K562 (cell line): ENCODE data around the gene SRRT. TPM values are rescaled to one million over a fixed set of nuclear protein-coding genes. Genes with fewer than 3 reads are reported as not detected.

Source experiments
- BRF1 ChIP-seq: IDR thresholded peaks from 3 replicates; pipeline ENCODE4 v1.6.1; 2011; ENCODE audit warnings: borderline replicate concordance, mild to moderate bottlenecking; ENCODE audit not compliant: insufficient read length; ENCODE audit errors: extremely low read depth
- CEBPG ChIP-seq, 3 experiments: fragments of 200-800 bp in 1 of 3; sonication (Bioruptor generic) in 1 of 3; sonication (generic) in 1 of 3; formaldehyde crosslinking in 1 of 3; IDR thresholded peaks in 2 of 3; conservative IDR thresholded peaks in 1 of 3; 2 replicates each; pipeline versions ENCODE4 v1.6.1 to v1.8.0; 2016 to 2022; ENCODE audit warnings: missing compliant biosample characterization in 2 of 3, missing genetic modification characterization in 2 of 3, mild to moderate bottlenecking in 1 of 3, missing genetic modification reagents in 1 of 3
- EP400 ChIP-seq: fragments of 450-650 bp; IDR thresholded peaks from 2 replicates; pipeline ENCODE4 v1.6.1; 2017; ENCODE audit warnings: antibody characterized with exemption, mild to moderate bottlenecking, moderate library complexity
- ETS1 ChIP-seq: conservative IDR thresholded peaks from 2 replicates; pipeline ENCODE4 v1.6.1; 2011; ENCODE audit warnings: low read depth, mild to moderate bottlenecking, low read length; ENCODE audit not compliant: control insufficient read depth
- ETV6 ChIP-seq, 3 experiments: fragments of 150-350 bp in 1 of 3; sonication (generic) in 1 of 3; formaldehyde crosslinking in 1 of 3; IDR thresholded peaks; 2 replicates each; pipeline versions ENCODE4 v1.6.1 to v1.8.0; 2014 to 2022; ENCODE audit warnings: borderline replicate concordance in 2 of 3, low read depth in 2 of 3, antibody characterized with exemption in 1 of 3, low read length in 1 of 3, mild to moderate bottlenecking in 1 of 3, missing genetic modification reagents in 1 of 3
- MLX ChIP-seq, 2 experiments: fragments of 450-650 bp in 1 of 2; sonication (generic) in 1 of 2; formaldehyde crosslinking; conservative IDR thresholded peaks; 2 replicates each; pipeline versions ENCODE4 v1.4.0 to v1.8.1; 2020 to 2022; ENCODE audit warnings: mild to moderate bottlenecking in 1 of 2, missing genetic modification reagents in 1 of 2
- MXI1 ChIP-seq: IDR thresholded peaks from 2 replicates; pipeline ENCODE4 v1.6.1; 2011; ENCODE audit warnings: low read depth, mild to moderate bottlenecking, improper control_type of control experiment, low read length
- NFE2L1 ChIP-seq: fragments of 450-650 bp; IDR thresholded peaks from 2 replicates; pipeline ENCODE4 v1.6.1; 2016; ENCODE audit warnings: missing genetic modification characterization, low read depth, mild to moderate bottlenecking, missing compliant biosample characterization, moderate library complexity, borderline replicate concordance
- PHF21A ChIP-seq: fragments of 450-650 bp; IDR thresholded peaks from 2 replicates; pipeline ENCODE4 v1.6.1; 2017; ENCODE audit warnings: low read depth, borderline replicate concordance
- POLR2AphosphoS2 ChIP-seq: IDR thresholded peaks from 2 replicates; pipeline ENCODE4 v1.6.1; 2012; ENCODE audit warnings: low read length, improper control_type of control experiment
- ZKSCAN3 ChIP-seq: fragments of 250-450 bp; sonication (Bioruptor Pico); IDR thresholded peaks from 2 replicates; pipeline ENCODE4 v1.4.0; 2020
- ZNF121 ChIP-seq: sonication (generic); formaldehyde crosslinking; conservative IDR thresholded peaks from 2 replicates; pipeline ENCODE4 v1.8.0; 2022; ENCODE audit warnings: missing genetic modification reagents
- ZNF239 ChIP-seq: fragments of 250-450 bp; sonication (Bioruptor Pico); IDR thresholded peaks from 2 replicates; pipeline ENCODE4 v1.4.0; 2020; ENCODE audit warnings: mild to moderate bottlenecking
- ZNF318 ChIP-seq, 2 experiments: fragments of 450-650 bp; IDR thresholded peaks; 2 replicates each; pipeline ENCODE4 v1.6.1; 2016; ENCODE audit warnings: mild to moderate bottlenecking in 2 of 2, borderline replicate concordance in 1 of 2, low read depth in 1 of 2, moderate library complexity in 1 of 2
- ZNF444 ChIP-seq: fragments of 250-450 bp; sonication (Bioruptor Pico); IDR thresholded peaks from 2 replicates; pipeline ENCODE4 v1.4.0; 2020; ENCODE audit warnings: mild to moderate bottlenecking, moderate library complexity
- polyA plus RNA-seq, 8 experiments: library from polyadenylated mRNA; depleted of rRNA in 4 of 8; stranded (reverse) in 5 of 8; unstranded in 3 of 8; fragments of >200 nt; fragmentation: Nextera tagmentation in 2 of 8; fragmentation: Illumina TruSeq in 1 of 8; extraction: Ambion mirVana in 2 of 8; extraction: Trizol in 1 of 8; gene quantifications; 2 replicates each; pipeline versions ENCODE4 v1.2.1 to v1.2.3, GENCODE V29; 2011 to 2014; ENCODE audit warnings: inconsistent platforms in 1 of 8, missing spikeins in 1 of 8
- total RNA-seq, 7 experiments: library from RNA; depleted of rRNA in 6 of 7; stranded (reverse); fragments of >200 nt in 6 of 7; fragmentation: Illumina TruSeq in 2 of 7; extraction: Trizol in 2 of 7; gene quantifications; 2 replicates each; pipeline versions ENCODE4 v1.2.1 to v1.2.3, GENCODE V29; 2011 to 2021; ENCODE audit warnings: low replicate concordance in 1 of 7

The SRRT gene
- total and polyA plus RNA-seq, 9 of the 15 experiments (the other 6 are each of a cell fraction or from before 2014, with no cell fraction given): 10.3 to 263 (median 84.4) TPM

GRCh38 chr7:100867040-100867775 lies 7.7 kb upstream of the SRRT start, which contains the start of gene TRIP6 (continued):
- peak; percentile 99 for TF ChIP-seq EP400
- TF ChIP-seq MXI1: no peak
- TF ChIP-seq ZNF444 (CRISPR knock-in tag): no peak
- peak in 1 of 2 experiments; percentile 74; a peak in 2 of 4 replicates for TF ChIP-seq ZNF318 (IDR thresholded peaks at IDR 0.05; ENCODE audit: borderline replicate concordance in 1 of 2, low read depth in 1 of 2)
- 0 out of 2 replicates have a peak, but pooled peaks have one; percentile 24 for TF ChIP-seq ETS1
- 0 out of 2 replicates have a peak, but pooled peaks have one; percentile 7 for TF ChIP-seq PHF21A
- no peak for TF ChIP-seq BRF1
- TF ChIP-seq POLR2AphosphoS2: 0 out of 2 replicates have a peak, but pooled peaks have one; percentile 43
- no peak for TF ChIP-seq CEBPG (CRISPR knock-in tag; IDR thresholded peaks at IDR 0.05)
- TF ChIP-seq CEBPG (tag; conservative IDR thresholded peaks at IDR 0.05 in 1 of 2, IDR thresholded peaks at IDR 0.05 in 1 of 2): no peak
- TF ChIP-seq ZKSCAN3: no peak
- TF ChIP-seq ETV6 (IDR thresholded peaks at IDR 0.05; ENCODE audit: borderline replicate concordance in 1 of 2, low read depth in 2 of 2, low read length in 1 of 2): no peak
- no peak for TF ChIP-seq ETV6 (CRISPR knock-in tag; IDR thresholded peaks at IDR 0.05; ENCODE audit: borderline replicate concordance)
- TF ChIP-seq ZNF121 (CRISPR knock-in tag): no peak
- 0 out of 4 replicates have a peak, but pooled peaks of 1 of the 2 experiments have one; percentile 18 for TF ChIP-seq MLX (CRISPR knock-in tag; conservative IDR thresholded peaks at IDR 0.05)
- TF ChIP-seq NFE2L1 (tag): no peak
- no peak for TF ChIP-seq ZNF239
